GM11168 (cell line): ENCODE measurements around the gene PIK3CD.

ENCODE experiments used
- in situ Hi-C: fragments of 300-500 bp; cut with MboI; formaldehyde crosslinking; loops from one replicate; pipeline ENCODE4 v1.12.0; 2022; ENCODE audit warnings: low sequenced_read_pairs; ENCODE audit not compliant: unreplicated experiment

Gene PIK3CD

GRCh38 chr1:9651565-9652378 is at the start of gene PIK3CD:
PIK3CD (plus strand) TSS chr1:9651731; CDS start chr1:9710456, 58,725 bp downstream.
- in situ Hi-C loops, result no loop called here

DNA sequence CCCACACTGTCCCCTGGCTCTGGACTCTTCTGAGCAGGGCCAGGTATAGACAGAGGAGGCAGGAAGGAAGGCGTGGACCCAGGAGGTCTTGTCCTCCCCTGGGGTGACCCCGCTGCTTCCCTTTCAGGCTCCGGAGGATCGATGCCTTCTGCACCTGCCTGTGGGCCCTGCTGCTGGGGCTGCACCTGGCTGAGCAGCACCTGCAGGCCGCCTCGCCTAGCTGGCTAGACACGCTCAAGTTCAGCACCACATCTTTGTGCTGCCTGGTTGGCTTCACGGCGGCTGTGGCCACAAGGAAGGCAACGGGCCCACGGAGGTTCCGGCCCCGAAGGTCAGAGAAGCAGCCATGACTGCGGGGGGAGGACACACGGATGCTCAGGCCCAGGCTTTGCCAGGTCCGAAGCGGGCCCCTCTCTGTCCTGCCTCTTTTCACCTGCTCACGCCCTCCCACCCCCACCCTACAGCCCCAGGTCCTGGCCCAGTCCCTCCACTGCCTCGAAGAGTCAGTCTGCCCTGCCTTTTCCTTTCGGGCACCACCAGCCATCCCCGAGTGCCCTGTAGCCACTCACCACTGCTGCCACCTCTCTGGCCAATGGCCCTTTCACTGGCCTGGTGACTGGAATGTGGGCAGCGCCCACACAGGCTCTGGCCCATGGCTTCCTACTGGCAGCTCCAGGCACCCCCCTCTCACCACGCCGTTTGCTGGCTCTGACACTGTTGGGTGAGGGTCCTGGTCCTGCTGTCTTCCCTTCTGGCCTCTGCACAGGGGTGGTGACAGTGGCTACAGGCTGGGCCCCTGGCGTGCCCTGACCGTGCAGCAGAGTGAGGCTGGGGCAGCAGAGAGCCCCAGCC is 49.4 kb upstream of the PIK3CD start:
- in situ Hi-C loops, result no loop called here

- in situ Hi-C loops, result no loop called here
Measured at GRCh38 chr1:9602794-9603167, 48.8 kb upstream of the PIK3CD start.

DNA sequence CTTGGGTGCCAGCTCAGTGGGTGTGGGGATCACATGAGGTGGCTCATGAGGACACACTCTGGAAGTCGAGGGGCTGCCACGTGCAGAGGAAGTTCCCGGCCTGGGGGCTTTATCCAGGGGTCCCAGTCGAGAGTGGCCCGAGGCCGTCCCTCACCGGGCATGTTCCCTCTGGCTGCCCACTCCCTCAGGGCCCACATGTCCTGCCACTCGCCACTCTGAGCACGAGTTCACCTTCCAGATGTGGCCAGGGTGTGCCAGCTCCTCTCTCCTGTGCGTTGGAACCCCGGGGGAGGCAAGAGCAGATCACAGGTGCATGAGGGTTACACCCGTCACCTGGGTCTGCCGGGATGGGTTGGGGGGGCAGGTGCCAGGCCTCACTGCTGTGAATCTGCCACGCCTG is 48.2 kb upstream of the PIK3CD start:
- in situ Hi-C loops, result no loop called here

DNA sequence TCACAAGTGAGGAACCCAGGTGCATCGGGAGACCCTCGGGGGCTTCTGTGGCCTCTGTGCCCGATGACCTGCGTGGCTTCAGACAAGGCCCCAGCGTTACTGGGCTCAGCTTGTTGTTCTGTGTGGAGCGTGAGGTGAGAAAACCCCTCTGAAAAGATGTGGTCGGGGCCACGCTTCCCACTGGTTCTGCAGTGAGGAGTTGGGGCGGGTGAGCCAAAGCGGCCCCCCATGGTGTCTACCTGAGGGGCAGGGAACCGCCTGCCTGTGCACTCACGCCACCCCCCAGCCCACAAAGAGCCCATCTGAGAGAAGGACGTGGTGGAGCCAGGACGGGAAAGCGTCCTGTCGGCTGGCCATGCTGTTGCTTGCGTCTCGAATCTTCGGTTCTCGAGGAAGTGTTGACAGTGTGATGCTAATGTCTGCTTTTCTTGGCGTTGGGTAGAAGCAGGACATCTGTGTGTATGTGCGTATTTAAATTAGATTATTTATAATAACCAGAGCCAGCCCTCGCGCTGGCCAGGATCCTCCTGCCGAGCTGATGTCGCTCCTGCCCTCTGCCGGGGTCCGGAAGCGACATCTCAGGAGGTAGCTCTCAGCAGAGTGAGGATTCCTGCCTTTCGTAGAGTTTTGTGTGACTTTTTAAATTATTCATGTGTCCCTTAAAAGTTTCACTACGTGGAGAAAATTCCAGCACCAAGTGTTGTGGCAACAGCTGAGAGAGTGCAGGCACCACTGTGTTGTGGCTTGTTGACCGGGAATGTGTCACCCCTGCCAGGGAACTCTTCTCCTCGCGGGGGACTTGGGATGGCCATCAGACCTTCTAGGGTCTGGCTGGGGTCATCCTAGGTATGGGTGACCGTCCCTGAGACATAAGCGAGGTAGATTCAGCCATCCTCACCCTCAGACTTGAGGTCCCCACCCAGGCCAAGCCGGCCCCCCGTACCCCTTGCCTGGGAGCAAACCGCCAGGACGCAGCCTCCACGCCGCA is 47.5 kb upstream of the PIK3CD start:
- in situ Hi-C loops, result no loop called here

GRCh38 chr1:9604836-9605235 is 46.7 kb upstream of the PIK3CD start:
- in situ Hi-C loops, result no loop called here

DNA sequence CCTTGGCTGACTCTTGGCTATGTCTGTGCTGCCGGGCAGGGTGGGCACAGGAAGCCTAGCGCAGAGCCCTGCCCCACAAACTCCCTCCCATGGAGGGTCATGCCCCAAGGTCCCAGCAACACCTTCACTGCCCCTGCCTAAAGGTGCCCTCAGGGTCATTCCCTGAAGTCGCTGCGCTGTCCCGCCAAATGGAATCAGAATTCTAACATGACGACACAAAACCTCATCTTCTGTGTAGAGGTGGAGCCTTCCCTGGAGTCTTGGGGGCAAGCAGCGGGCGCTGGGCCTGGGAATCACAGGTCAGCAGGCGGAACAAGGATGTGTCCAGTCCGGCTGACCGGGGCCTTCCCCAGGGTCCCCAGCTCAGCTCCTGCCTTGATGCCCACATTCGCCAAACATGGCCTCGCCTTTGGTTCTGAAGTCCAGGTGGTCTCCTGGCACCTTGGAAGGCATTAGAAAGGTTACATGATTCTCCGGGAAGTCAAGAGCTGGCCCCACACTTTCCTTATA is 45.5 kb upstream of the PIK3CD start:
- in situ Hi-C loops, result no loop called here

DNA sequence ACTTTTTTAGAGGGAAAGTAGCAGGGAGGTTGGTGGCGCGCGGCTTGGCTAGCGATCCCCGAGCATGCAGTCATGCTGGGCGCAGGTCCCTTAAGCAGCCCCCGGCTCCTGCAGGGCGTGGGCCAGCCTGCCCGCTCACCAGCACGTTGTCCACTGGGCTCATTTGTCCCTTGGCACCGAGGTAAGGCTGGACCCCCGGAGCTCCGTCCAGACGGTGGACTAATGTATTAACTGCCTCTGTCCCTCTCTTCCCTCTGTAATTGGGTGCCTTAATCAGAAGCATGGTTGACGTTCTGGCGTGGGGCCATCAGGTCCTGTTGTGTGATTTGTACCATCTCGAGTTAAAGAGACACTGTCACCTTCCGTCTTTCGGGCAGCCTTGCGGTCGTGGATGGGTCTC is 45.1 kb upstream of the PIK3CD start:
- in situ Hi-C loops, result no loop called here

DNA sequence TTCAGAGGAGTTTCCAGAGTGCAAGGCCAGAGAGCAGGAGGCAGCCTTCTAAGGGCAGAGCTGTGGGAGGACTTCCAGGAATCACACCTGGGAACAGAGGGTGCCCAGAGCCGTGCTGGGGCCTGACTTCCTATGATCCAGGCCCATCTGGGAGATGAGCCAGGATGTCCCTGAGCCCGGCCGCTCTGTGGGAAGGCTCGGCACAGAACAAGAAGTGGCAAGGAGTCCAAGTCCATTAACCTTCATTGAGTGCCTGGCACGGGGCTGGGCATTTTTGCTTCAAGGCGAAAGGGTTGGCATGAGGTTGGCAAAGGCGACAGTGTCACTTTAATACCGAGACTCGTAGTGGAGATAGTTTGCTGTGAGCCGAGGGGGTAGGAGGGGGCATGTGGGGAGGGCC is 44.6 kb upstream of the PIK3CD start:
- in situ Hi-C loops, result no loop called here

GRCh38 chr1:9607352-9607751 is 44.2 kb upstream of the PIK3CD start:
- in situ Hi-C loops, result no loop called here

DNA sequence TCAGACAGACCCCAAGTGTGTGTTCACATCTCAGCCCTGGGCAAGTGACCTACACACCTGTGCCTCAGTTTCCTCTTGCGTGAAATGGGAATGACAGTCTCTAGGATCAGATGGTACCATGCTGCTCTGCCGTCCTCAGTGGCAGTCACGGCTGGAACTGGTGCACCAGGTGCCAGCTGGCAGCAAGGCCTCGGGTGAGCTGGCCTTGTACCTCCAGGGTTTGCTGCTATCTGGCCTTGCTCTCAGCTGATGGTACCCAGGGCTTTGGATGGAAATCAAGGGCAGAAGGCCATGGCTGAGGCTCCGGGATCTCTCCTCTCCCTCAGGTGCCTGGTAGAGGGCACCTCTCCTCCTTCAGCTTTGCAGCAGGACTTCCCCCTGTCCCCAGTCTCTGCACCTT is 41.5 kb upstream of the PIK3CD start:
- in situ Hi-C loops, result no loop called here

DNA sequence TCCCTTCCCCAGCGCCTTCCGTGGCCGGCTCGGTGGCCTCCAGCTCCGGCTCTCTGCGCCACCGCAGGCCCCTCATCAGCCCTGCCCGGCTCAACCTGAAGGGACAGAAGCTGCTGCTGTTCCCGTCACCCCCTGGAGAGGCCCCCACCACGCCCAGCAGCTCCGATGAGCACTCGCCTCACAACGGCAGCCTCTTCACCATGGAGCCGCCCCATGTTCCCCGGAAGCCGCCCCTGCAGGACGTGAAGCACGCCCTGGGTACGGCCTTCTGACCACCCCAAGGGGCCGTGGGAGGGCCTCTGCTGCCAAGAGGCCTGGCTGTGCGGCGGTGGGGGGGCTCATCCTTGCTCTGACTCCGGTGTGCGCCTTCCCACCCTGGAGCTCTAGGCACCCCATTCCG is 41.0 kb upstream of the PIK3CD start:
- in situ Hi-C loops, result no loop called here

DNA sequence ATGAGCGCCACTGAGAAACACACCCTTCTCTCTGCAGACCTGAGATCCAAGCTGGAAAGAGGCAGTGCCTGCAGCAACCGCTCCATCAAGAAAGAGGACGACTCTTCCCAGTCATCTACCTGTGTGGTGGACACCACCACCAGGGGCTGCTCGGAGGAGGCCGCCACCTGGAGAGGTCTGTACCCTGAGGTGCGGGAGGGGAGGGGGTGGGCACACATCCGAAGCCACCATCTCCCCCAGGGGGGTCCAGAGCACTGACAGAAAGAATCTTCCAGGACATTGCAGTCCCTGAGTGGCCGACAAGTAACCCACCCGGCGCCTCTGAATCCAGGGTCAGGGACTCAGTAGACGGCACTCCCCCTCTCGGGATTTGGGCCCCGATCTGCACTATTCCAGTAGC is 39.8 kb upstream of the PIK3CD start:
- in situ Hi-C loops, result no loop called here

DNA sequence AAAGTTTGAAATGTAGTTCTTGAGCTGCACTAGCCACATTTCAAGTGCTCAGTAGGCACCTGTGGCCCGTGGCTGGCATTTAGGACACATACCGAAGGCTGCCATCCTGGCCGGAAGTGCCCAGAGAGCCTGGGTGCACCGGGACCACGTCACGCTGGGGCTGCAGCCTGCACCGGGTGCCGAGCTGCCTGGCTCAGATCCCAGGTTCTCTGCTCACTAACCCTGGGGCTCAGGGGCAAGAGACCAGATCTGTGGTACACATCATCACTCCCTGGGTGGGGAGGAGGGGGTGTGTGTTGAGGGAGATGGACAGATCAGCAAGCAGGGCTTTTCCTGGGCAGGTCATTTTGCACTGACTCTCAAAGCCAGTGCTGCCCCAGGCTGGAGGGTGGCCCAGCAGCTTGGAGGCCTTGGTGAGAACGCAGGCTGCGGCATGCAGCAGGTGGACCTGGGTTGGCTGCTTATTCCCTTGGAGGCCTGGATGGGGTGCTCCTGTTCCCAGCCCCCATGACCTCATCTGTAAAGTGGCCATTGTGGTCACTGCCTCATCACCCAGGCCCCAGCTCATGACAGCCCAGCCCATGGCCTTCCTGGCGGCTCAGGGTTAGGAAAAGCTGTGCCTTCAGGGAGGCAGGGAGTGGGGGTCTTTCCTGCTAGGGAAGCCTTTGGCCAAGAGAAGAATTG is 39.2 kb upstream of the PIK3CD start:
- in situ Hi-C loops, result no loop called here

GRCh38 chr1:9612871-9613624 is 38.5 kb upstream of the PIK3CD start:
- in situ Hi-C loops, result no loop called here

DNA sequence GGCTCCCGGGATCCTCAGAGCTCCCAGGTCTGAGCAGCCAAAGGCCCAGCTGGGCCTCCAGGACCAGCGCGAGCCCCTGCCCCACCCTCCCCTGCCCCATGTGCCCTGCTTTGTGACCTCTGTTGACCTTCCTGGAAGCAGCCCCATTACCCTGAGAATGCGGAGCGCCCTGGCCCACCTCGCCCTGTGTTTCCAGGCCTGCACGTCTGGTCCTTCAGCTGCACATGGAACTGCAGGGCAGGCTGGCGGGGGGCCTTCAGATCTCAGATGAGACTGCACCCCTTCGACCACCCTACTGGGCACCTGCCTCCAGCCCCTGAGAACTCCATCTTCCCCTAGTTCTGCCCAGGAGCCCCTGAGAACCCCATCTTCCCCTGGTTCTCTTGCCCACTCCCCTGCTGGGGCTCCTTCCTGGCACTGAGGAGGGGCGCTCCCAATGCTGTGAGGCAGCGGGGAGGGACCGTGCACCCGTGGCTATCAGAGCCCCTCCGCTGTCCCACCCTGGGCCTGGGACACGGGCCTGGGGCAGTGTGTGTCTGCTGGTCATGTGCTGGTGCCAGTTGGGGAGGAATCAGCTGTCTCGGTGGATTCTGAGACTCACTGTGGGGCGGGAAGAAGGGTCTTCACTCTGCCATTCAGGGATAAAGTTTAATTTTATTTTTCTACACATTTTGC is 37.8 kb upstream of the PIK3CD start:
- in situ Hi-C loops, result no loop called here

GRCh38 chr1:9615316-9616063 is 36.0 kb upstream of the PIK3CD start:
- in situ Hi-C loops, result no loop called here
